ENCODE measurements around the gene OXSR1. TPM values are rescaled to one million over a fixed set of nuclear protein-coding genes. Genes with fewer than 3 reads are reported as not detected.
"Not testable (repeated sequence)": the region's sequence is repeated elsewhere in the genome, so short reads cannot be mapped to it uniquely, and the experiment has no call there.

Gene OXSR1
- total RNA-seq, 2 donors from 2014 or later = 46.8 to 58.3 TPM

- H3K27ac Mint-ChIP-seq = peak overlapping the region in 1 of 2 donors; percentile 70
- no peak for DNase-seq (ENCODE audit: low spot score in 2 of 2)
- ATAC-seq = no peak
Measured at GRCh38 chr3:38168151-38169026, 3.1 kb downstream of the OXSR1 start.

GRCh38 chr3:38169027-38169317 lies 3.6 kb downstream of the OXSR1 start:
- ATAC-seq (peak in 1 of 2 donors; percentile 19), DNase-seq (ENCODE audit: low spot score in 2 of 2) (no peak)
- Mint-ChIP-seq H3K36me3 (peaks cover 14 to 35% of the 10 kb centered on the region in 2 donors), H3K9me3 (no peaks in the 10 kb centered on the region), H3K27ac (peak overlapping the region in 1 of 2 donors; percentile 70)

More at GRCh38 chr3:38168151-38169026, 3.1 kb downstream of the OXSR1 start:
- no peaks in the 10 kb centered on the region for H3K9me3 Mint-ChIP-seq
- H3K36me3 Mint-ChIP-seq = peaks cover 14 to 35% of the 10 kb centered on the region in 2 donors

GRCh38 chr3:38170722-38171121 lies 5.4 kb downstream of the OXSR1 start:
- Mint-ChIP-seq H3K36me3 (peaks cover 7 to 27% of the 10 kb centered on the region in 2 donors), H3K27ac (no peak overlapping the region), H3K9me3 (no peaks in the 10 kb centered on the region)
- no peak for ATAC-seq
- no peak for DNase-seq (ENCODE audit: low spot score in 2 of 2)

- DNase-seq (ENCODE audit: low spot score in 2 of 2) (no peak), ATAC-seq (peak in 1 of 2 donors; percentile 36)
- H3K36me3 Mint-ChIP-seq = peaks cover 0 to 18% of the 10 kb centered on the region in 2 donors
- H3K9me3 Mint-ChIP-seq = no peaks in the 10 kb centered on the region
- H3K27ac Mint-ChIP-seq = no peak overlapping the region
Measured at GRCh38 chr3:38171622-38172021, 6.3 kb downstream of the OXSR1 start.

- ATAC-seq (peak; percentile 48 to 53), DNase-seq (ENCODE audit: low spot score in 2 of 2) (no peak)
- Mint-ChIP-seq H3K9me3 (no peaks in the 10 kb centered on the region), H3K27ac (no peak overlapping the region), H3K36me3 (peaks cover 0 to 11% of the 10 kb centered on the region in 2 donors)
Measured at GRCh38 chr3:38173834-38174418, 8.6 kb downstream of the OXSR1 start.

GRCh38 chr3:38177181-38177580 lies 11.8 kb downstream of the OXSR1 start:
- no peak for ATAC-seq
- no peak overlapping the region for H3K27ac Mint-ChIP-seq
- peaks cover 0 to 18% of the 10 kb centered on the region in 2 donors for H3K36me3 Mint-ChIP-seq
- no peak for DNase-seq (ENCODE audit: low spot score in 2 of 2)
- H3K9me3 Mint-ChIP-seq = no peaks in the 10 kb centered on the region

- H3K27ac Mint-ChIP-seq = no peak overlapping the region
- no peak for DNase-seq (ENCODE audit: low spot score in 2 of 2)
- ATAC-seq = no peak
- H3K36me3 Mint-ChIP-seq = peaks cover 5 to 28% of the 10 kb centered on the region in 2 donors
- no peaks in the 10 kb centered on the region for H3K9me3 Mint-ChIP-seq
Measured at GRCh38 chr3:38186781-38187180, 21.4 kb downstream of the OXSR1 start.

GRCh38 chr3:38190481-38190881 lies 25.1 kb downstream of the OXSR1 start:
- ATAC-seq = peak; percentile 69 to 72
- no peak for DNase-seq (ENCODE audit: low spot score in 2 of 2)
- peaks cover 5 to 25% of the 10 kb centered on the region in 2 donors for H3K36me3 Mint-ChIP-seq
- H3K9me3 Mint-ChIP-seq = no peaks in the 10 kb centered on the region
- H3K27ac Mint-ChIP-seq = no peak overlapping the region

GRCh38 chr3:38202931-38203330 lies 37.6 kb downstream of the OXSR1 start:
- ATAC-seq; H3K9me3 Mint-ChIP-seq; H3K27ac Mint-ChIP-seq; DNase-seq (ENCODE audit: low spot score in 2 of 2): not testable (repeated sequence)
- peaks cover 19 to 34% of the 10 kb centered on the region in 2 donors for H3K36me3 Mint-ChIP-seq

GRCh38 chr3:38203690-38204089 lies 38.4 kb downstream of the OXSR1 start:
- Mint-ChIP-seq H3K36me3 (peaks cover 19 to 30% of the 10 kb centered on the region in 2 donors), H3K27ac (peak overlapping the region in 1 of 2 donors; percentile 62), H3K9me3 (no peaks in the 10 kb centered on the region)
- ATAC-seq = no peak
- DNase-seq (ENCODE audit: low spot score in 2 of 2) = no peak

GRCh38 chr3:38204599-38205471 lies 39.5 kb downstream of the OXSR1 start:
- ATAC-seq (peak; percentile 65 to 83), DNase-seq (ENCODE audit: low spot score in 2 of 2) (no peak)
- Mint-ChIP-seq H3K27ac (peak overlapping the region; percentile 51 to 74), H3K9me3 (no peaks in the 10 kb centered on the region), H3K36me3 (peaks cover 16 to 30% of the 10 kb centered on the region in 2 donors)

- Mint-ChIP-seq H3K36me3 (peaks cover 10 to 24% of the 10 kb centered on the region in 2 donors), H3K9me3 (no peaks in the 10 kb centered on the region), H3K27ac (peak overlapping the region; percentile 27 to 51)
- DNase-seq (ENCODE audit: low spot score in 2 of 2) (peak in 1 of 2 donors; percentile 12), ATAC-seq (peak; percentile 76 to 79)
Measured at GRCh38 chr3:38205472-38205805, 40.1 kb downstream of the OXSR1 start.

- ATAC-seq (no peak), DNase-seq (ENCODE audit: low spot score in 2 of 2) (no peak)
- Mint-ChIP-seq H3K27ac (no peak overlapping the region), H3K9me3 (no peaks in the 10 kb centered on the region), H3K36me3 (peaks cover 4 to 25% of the 10 kb centered on the region in 2 donors)
Measured at GRCh38 chr3:38207254-38208003, 42.1 kb downstream of the OXSR1 start.

GRCh38 chr3:38210141-38210757 lies 44.9 kb downstream of the OXSR1 start:
- H3K9me3 Mint-ChIP-seq = no peaks in the 10 kb centered on the region
- peak; percentile 30 to 68 for ATAC-seq
- no peak for DNase-seq (ENCODE audit: low spot score in 2 of 2)
- H3K27ac Mint-ChIP-seq = peak overlapping the region in 1 of 2 donors; percentile 57
- H3K36me3 Mint-ChIP-seq = peaks cover 4 to 25% of the 10 kb centered on the region in 2 donors

GRCh38 chr3:38212141-38212540 lies 46.8 kb downstream of the OXSR1 start:
- DNase-seq (ENCODE audit: low spot score in 2 of 2) = no peak
- no peaks in the 10 kb centered on the region for H3K9me3 Mint-ChIP-seq
- H3K27ac Mint-ChIP-seq = no peak overlapping the region
- peaks cover 3 to 17% of the 10 kb centered on the region in 2 donors for H3K36me3 Mint-ChIP-seq
- no peak for ATAC-seq

GRCh38 chr3:38214560-38214959 lies 49.2 kb downstream of the OXSR1 start:
- Mint-ChIP-seq H3K27ac (no peak overlapping the region), H3K36me3 (peaks cover 0 to 11% of the 10 kb centered on the region in 2 donors), H3K9me3 (no peaks in the 10 kb centered on the region)
- ATAC-seq (peak in 1 of 2 donors; percentile 49), DNase-seq (ENCODE audit: low spot score in 2 of 2) (no peak)
